HepG2 (cell line): ENCODE data around the gene SKIDA1. TPM values are rescaled to one million over a fixed set of nuclear protein-coding genes. Genes with fewer than 3 reads are reported as not detected.

Source experiments
- ATM ChIP-seq: fragments of 450-650 bp; IDR thresholded peaks from 2 replicates; pipeline ENCODE4 v1.7.1; 2017; ENCODE audit warnings: mild to moderate bottlenecking, borderline replicate concordance
- FIP1L1 ChIP-seq: fragments of 200-400 bp; formaldehyde crosslinking; IDR thresholded peaks from 2 replicates; pipeline ENCODE4 v1.6.1; 2018; ENCODE audit warnings: low read depth, mild to moderate bottlenecking, low read length, moderate library complexity, borderline replicate concordance; ENCODE audit not compliant: insufficient read depth
- GMEB2 ChIP-seq: IDR thresholded peaks from 2 replicates; pipeline ENCODE4 v1.6.1; 2016; ENCODE audit warnings: missing biosample characterization, missing genetic modification reagents, low read depth
- LCORL ChIP-seq, 2 experiments: fragments of 450-650 bp in 1 of 2; sonication (generic) in 1 of 2; formaldehyde crosslinking in 1 of 2; IDR thresholded peaks; 2 replicates each; pipeline versions ENCODE4 v1.5.0 to v1.6.1; 2017 to 2020; ENCODE audit warnings: antibody characterized with exemption in 1 of 2, missing genetic modification reagents in 1 of 2
- POLR2AphosphoS2 ChIP-seq: IDR thresholded peaks from 2 replicates; pipeline ENCODE4 v1.6.1; 2011; ENCODE audit warnings: low read depth, low read length, improper control_type of control experiment
- SALL2 ChIP-seq: sonication (generic); formaldehyde crosslinking; IDR thresholded peaks from 2 replicates; pipeline ENCODE4 v1.8.1; 2023; ENCODE audit warnings: mild to moderate bottlenecking, missing genetic modification reagents, inconsistent platforms
- SSRP1 ChIP-seq: IDR thresholded peaks from 2 replicates; pipeline ENCODE4 v1.6.1; 2016; ENCODE audit warnings: control low read depth
- TFDP2 ChIP-seq: sonication (generic); formaldehyde crosslinking; IDR thresholded peaks from 2 replicates; pipeline ENCODE4 v1.4.0; 2020; ENCODE audit warnings: missing genetic modification reagents
- ZGPAT ChIP-seq: IDR thresholded peaks from 2 replicates; pipeline ENCODE4 v1.6.1; 2016; ENCODE audit warnings: mild to moderate bottlenecking
- ZNF670 ChIP-seq: sonication (generic); formaldehyde crosslinking; IDR thresholded peaks from 2 replicates; pipeline ENCODE4 v1.8.0; 2022; ENCODE audit warnings: mild to moderate bottlenecking, missing genetic modification reagents, borderline replicate concordance
- ZNF83 ChIP-seq: sonication (generic); formaldehyde crosslinking; IDR thresholded peaks from 2 replicates; pipeline ENCODE4 v1.4.0; 2020; ENCODE audit warnings: missing genetic modification reagents, mild to moderate bottlenecking, borderline replicate concordance
- polyA plus RNA-seq, 8 experiments: library from polyadenylated mRNA; depleted of rRNA in 3 of 8; stranded (reverse) in 7 of 8; unstranded in 1 of 8; fragments of >200 nt; fragmentation: Illumina TruSeq in 4 of 8; extraction: Trizol in 4 of 8; gene quantifications; 2 replicates each; pipeline versions ENCODE4 v1.2.1 to v1.2.3, GENCODE V29; 2011 to 2016; ENCODE audit warnings: low read depth in 4 of 8, missing spikeins in 1 of 8, mixed read lengths in 1 of 8; ENCODE audit not compliant: insufficient read depth in 1 of 8
- total RNA-seq, 5 experiments: library from RNA; depleted of rRNA; stranded (reverse); fragments of >200 nt; fragmentation: Illumina TruSeq; extraction: Trizol; gene quantifications; 2 replicates each; pipeline ENCODE4 v1.2.3, GENCODE V29; 2016; ENCODE audit warnings: low read depth in 1 of 5
- TF ChIP-seq, protein P1 (sequence below): sonication (generic); formaldehyde crosslinking; IDR thresholded peaks from 2 replicates; pipeline ENCODE4 v1.8.0; 2022; ENCODE audit warnings: missing genetic modification reagents, mild to moderate bottlenecking, inconsistent platforms, borderline replicate concordance
- TF ChIP-seq, protein P2 (sequence below): IDR thresholded peaks from 2 replicates; pipeline ENCODE4 v1.6.1; 2016; ENCODE audit warnings: low read depth

Gene SKIDA1
- total and polyA plus RNA-seq, 2 of the 13 experiments (the other 11 are each of a cell fraction or from before 2014, with no cell fraction given) = 0.73 to 1.5 TPM

DNA sequence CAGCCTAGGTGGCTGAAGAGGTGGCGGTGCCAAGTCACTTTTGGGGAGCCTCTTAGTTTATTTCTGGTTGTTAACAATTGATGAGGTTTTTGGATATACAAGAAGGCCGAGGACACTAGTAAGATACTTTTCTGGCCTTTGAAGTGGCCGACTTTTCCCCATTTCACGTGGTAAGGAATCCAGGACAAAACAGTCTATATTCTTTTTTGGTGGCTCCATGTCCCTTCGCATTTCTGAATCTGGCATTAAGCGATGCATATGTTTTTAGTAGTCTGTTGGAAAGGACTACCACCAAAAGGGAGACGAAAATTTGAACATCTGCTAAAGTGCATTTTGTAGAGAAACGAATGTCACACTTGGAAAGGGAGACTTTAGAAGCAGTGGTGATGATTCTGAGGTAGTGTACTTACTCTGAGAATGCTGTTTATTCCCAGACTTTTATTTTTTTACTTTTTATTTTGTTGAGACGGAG, 10.0 kb upstream of the SKIDA1 start (continued):
- TF ChIP-seq, protein P1, sequence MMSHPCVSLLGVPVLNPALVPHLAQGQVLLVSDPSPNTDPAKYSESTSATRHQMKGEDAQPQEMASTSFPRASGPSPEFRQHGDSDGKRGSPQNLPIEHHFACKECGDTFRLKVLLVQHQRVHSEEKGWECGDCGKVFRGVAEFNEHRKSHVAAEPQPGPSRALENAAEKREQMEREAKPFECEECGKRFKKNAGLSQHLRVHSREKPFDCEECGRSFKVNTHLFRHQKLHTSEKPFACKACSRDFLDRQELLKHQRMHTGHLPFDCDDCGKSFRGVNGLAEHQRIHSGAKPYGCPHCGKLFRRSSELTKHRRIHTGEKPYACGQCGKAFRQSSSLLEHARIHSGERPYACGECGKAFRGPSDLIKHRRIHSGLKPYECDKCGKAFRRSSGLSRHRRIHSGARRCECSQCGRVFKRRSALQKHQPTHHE (CRISPR knock-in tag) = no peak
- TF ChIP-seq GMEB2 (CRISPR knock-in tag) (no peak), SALL2 (no peak), ZNF83 (CRISPR knock-in tag) (no peak), SSRP1 (CRISPR knock-in tag) (no peak), ATM (no peak), LCORL (IDR thresholded peaks at IDR 0.05) (no peak), LCORL (CRISPR knock-in tag; IDR thresholded peaks at IDR 0.05) (peak; percentile 42; the same call in 1 of the 2 replicates), ZNF670 (CRISPR knock-in tag) (no peak), POLR2AphosphoS2 (no peak), FIP1L1 (no peak), TFDP2 (CRISPR knock-in tag) (no peak), ZGPAT (no peak)
- TF ChIP-seq, protein P2, sequence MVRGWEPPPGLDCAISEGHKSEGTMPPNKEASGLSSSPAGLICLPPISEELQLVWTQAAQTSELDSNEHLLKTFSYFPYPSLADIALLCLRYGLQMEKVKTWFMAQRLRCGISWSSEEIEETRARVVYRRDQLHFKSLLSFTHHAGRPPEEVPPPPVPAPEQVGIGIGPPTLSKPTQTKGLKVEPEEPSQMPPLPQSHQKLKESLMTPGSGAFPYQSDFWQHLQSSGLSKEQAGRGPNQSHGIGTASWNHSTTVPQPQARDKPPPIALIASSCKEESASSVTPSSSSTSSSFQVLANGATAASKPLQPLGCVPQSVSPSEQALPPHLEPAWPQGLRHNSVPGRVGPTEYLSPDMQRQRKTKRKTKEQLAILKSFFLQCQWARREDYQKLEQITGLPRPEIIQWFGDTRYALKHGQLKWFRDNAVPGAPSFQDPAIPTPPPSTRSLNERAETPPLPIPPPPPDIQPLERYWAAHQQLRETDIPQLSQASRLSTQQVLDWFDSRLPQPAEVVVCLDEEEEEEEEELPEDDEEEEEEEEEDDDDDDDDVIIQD = no peak
